Mesendoderm (in vitro differentiated cells): ENCODE results near the gene ZNF219.

Source experiments
- DNase-seq: peaks from one replicate; pipeline ENCODE4 v3.0.0; 2013
- H2AK5ac ChIP-seq: 2 replicates; pipeline ENCODE4 v1.6.1; 2013; ENCODE audit warnings: low read length, inconsistent platforms
- H2BK120ac ChIP-seq: 2 replicates; pipeline ENCODE4 v1.6.1; 2013; ENCODE audit warnings: low read depth, mild to moderate bottlenecking, low read length, moderate library complexity, mixed read lengths
- H2BK15ac ChIP-seq: replicated peaks from 2 replicates; pipeline ENCODE4 v1.6.1; 2013; ENCODE audit warnings: low read depth, mild to moderate bottlenecking, moderate library complexity
- H2BK5ac ChIP-seq: 2 replicates; pipeline ENCODE4 v1.6.1; 2013; ENCODE audit warnings: low read length, inconsistent platforms
- H3K18ac ChIP-seq: 2 replicates; pipeline ENCODE4 v1.6.1; 2013; ENCODE audit warnings: mild to moderate bottlenecking, low read length, mixed read lengths
- H3K23ac ChIP-seq: one replicate; pipeline ENCODE4 v1.6.1; 2013; ENCODE audit warnings: low read length
- H3K27ac ChIP-seq: 2 replicates; pipeline ENCODE4 v1.5.1; 2013; ENCODE audit warnings: low read depth, mild to moderate bottlenecking, inconsistent platforms, low read length, moderate library complexity
- H3K27me3 ChIP-seq: 2 replicates; pipeline ENCODE4 v1.6.1; 2013; ENCODE audit warnings: low read length, control low read depth, mild to moderate bottlenecking, inconsistent platforms; ENCODE audit not compliant: insufficient read depth, poor library complexity
- H3K36me3 ChIP-seq: 2 replicates; pipeline ENCODE4 v1.6.1; 2013; ENCODE audit warnings: low read length, inconsistent platforms; ENCODE audit not compliant: control insufficient read depth, insufficient read depth
- H3K4ac ChIP-seq: one replicate; pipeline ENCODE4 v1.6.1; 2013; ENCODE audit warnings: low read depth, mild to moderate bottlenecking, low read length, moderate library complexity
- H3K4me1 ChIP-seq: 2 replicates; pipeline ENCODE4 v1.6.1; 2013; ENCODE audit warnings: low read depth, low read length, inconsistent platforms; ENCODE audit not compliant: control insufficient read depth
- H3K4me2 ChIP-seq: 2 replicates; pipeline ENCODE4 v1.6.1; 2013; ENCODE audit warnings: low read length
- H3K4me3 ChIP-seq: 2 replicates; pipeline ENCODE4 v1.5.1; 2013; ENCODE audit warnings: mild to moderate bottlenecking, low read length
- H3K56ac ChIP-seq: one replicate; pipeline ENCODE4 v1.6.1; 2013; ENCODE audit warnings: low read length
- H3K79me1 ChIP-seq: 2 replicates; pipeline ENCODE4 v1.6.1; 2013; ENCODE audit warnings: low read length, inconsistent platforms
- H3K79me2 ChIP-seq: 2 replicates; pipeline ENCODE4 v1.6.1; 2013; ENCODE audit warnings: mild to moderate bottlenecking, low read length; ENCODE audit not compliant: control insufficient read depth, insufficient read depth
- H3K9ac ChIP-seq: 2 replicates; pipeline ENCODE4 v1.6.1; 2013; ENCODE audit warnings: low read length, inconsistent platforms
- H4K5ac ChIP-seq: one replicate; pipeline ENCODE4 v1.6.1; 2013; ENCODE audit warnings: low read length
- H4K8ac ChIP-seq: one replicate; pipeline ENCODE4 v1.6.1; 2013; ENCODE audit warnings: low read depth, mild to moderate bottlenecking, control low read depth, low read length, moderate library complexity
- WGBS: extraction: QIAGEN DNeasy Blood & Tissue Kit; methylation state at CpG from one replicate; pipeline ENCODE4 v1.1.7; 2013; ENCODE audit warnings: low lambda C conversion rate, missing lambda C conversion rate; ENCODE audit not compliant: insufficient coverage; ENCODE audit errors: extremely low coverage; 5-methylcytosine and 5-hydroxymethylcytosine counted together

Gene ZNF219

GRCh38 chr14:21054123-21054767 is 44.2 kb downstream of the ZNF219 start:
- Histone ChIP-seq H3K4me1 (no peaks in the 10 kb centered on the region), H3K18ac (no peak overlapping the region), H2BK15ac (no peak overlapping the region), H3K4me3 (no peak overlapping the region), H3K4ac (no peak overlapping the region), H3K56ac (no peak overlapping the region), H3K4me2 (no peak overlapping the region), H2AK5ac (no peak overlapping the region), H3K27ac (no peak overlapping the region), H3K9ac (no peak overlapping the region), H3K23ac (no peak overlapping the region), H2BK5ac (no peak overlapping the region), H4K5ac (no peak overlapping the region), H4K8ac (no peak overlapping the region), H3K79me1 (no peaks in the 10 kb centered on the region), H3K27me3 (no peaks in the 10 kb centered on the region), H2BK120ac (no peak overlapping the region), H3K79me2 (no peaks in the 10 kb centered on the region), H3K36me3 (no peaks in the 10 kb centered on the region)
- no CpG with 5 or more reads among the region's 3 CpGs for WGBS
- DNase-seq: peak; percentile 27

DNA sequence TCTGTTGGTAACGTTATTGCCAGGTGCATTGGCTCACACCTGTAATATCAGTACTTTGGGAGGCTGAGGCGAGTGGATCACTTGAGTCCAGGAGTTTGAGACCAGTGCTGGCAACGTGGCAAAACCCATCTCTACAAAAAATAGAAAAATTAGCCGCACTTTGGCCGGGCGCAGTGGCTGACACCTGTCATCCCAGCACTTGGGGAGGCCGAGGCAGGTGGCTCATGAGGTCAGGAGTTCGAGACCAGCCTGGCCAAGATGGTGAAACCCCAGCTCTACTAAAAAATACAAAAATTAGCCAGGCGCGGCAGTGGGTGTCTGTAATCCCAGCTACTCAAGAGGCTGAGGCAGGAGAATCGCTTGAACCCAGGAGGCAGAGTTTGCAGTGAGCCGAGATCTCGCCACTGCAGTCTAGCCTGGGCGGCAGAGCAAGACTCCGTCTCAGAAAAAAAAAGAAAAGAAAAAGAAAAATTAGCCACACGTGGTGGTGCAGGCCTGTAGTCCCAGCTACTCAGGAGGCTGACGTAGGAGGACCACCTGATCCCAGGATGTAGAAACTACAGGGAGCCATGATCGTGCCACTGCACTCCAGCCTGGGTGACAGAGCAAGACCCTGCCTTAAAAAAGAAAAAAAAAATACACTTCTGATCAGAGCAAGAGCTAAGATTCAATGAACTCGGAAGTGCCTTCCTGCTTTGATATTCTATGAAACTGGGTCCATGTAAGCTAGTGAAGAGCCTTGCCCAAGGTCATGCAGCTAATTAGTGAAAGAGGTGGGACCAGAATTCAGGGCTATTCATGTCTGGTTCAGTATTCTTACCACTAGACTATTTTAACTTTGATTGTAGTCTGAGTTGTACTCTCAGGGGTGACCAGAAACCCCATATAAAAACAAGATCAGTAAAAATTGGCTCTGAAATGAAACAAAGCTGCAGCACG is 45.0 kb downstream of the ZNF219 start:
- Histone ChIP-seq H3K79me2 (no peaks in the 10 kb centered on the region), H3K18ac (no peak overlapping the region), H3K27ac (no peak overlapping the region), H3K56ac (no peak overlapping the region), H3K4me2 (no peak overlapping the region), H2AK5ac (no peak overlapping the region), H3K36me3 (no peaks in the 10 kb centered on the region), H3K9ac (no peak overlapping the region), H4K8ac (no peak overlapping the region), H3K4me3 (no peak overlapping the region), H3K4me1 (no peaks in the 10 kb centered on the region), H2BK120ac (no peak overlapping the region), H3K79me1 (no peaks in the 10 kb centered on the region), H3K4ac (no peak overlapping the region), H4K5ac (no peak overlapping the region), H2BK5ac (no peak overlapping the region), H3K27me3 (no peaks in the 10 kb centered on the region), H2BK15ac (no peak overlapping the region), H3K23ac (no peak overlapping the region)
- no peak for DNase-seq
- WGBS: no CpG with 5 or more reads among the region's 20 CpGs

DNA sequence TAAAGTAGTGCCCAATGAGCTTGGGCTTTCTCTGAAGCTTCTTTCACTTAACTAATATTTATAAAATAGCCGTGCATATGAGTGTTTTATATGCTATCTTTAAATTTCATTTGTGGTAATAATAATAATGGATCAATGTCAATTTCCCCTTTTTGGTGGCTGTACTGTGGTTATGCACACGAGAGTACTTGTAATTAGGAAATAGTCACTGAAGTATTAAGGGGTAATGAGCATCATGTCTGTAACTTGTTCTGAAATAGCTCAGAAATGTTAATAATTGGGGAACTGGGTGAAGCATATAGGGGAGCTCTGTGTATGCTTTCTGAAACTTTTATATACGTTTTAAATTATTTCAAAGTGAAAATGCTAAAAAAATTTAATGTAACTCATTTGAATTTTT is 47.9 kb downstream of the ZNF219 start:
- H3K79me1 ChIP-seq: no peaks in the 10 kb centered on the region
- DNase-seq: no peak
- no CpG with 5 or more reads among the region's 3 CpGs for WGBS

DNA sequence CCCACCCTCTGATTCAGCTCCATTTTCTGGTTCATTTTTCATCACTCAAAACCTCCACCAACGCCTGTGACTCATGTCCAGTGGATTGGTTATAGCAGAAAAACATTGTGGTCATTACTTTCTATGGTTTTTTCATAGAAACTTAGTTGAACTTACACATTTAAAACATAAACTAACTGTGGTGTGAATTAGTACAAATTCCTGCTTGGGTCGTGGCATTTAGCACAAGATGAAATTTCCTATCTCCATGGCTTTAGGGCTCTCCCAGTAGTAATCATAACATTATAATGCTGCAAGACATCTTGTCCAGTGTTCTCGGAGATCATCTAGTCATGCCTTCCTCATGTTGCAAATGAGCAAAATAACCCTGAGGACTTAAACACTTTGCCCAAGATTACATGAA is 49.2 kb downstream of the ZNF219 start:
- H3K27me3 ChIP-seq: no peaks in the 10 kb centered on the region
- H4K5ac ChIP-seq: no peak overlapping the region
- no peak overlapping the region for H3K23ac ChIP-seq
- H3K4me1 ChIP-seq: no peaks in the 10 kb centered on the region
- no peak overlapping the region for H3K18ac ChIP-seq
- no peak overlapping the region for H3K27ac ChIP-seq
- no peaks in the 10 kb centered on the region for H3K79me2 ChIP-seq
- no peak overlapping the region for H3K4me2 ChIP-seq
- no peak overlapping the region for H2BK120ac ChIP-seq
- H4K8ac ChIP-seq: no peak overlapping the region
- H3K56ac ChIP-seq: no peak overlapping the region
- no peak overlapping the region for H3K9ac ChIP-seq
- no peak overlapping the region for H3K4me3 ChIP-seq
- H2BK5ac ChIP-seq: no peak overlapping the region
- no peak for DNase-seq
- H3K79me1 ChIP-seq: no peaks in the 10 kb centered on the region
- H2BK15ac ChIP-seq: no peak overlapping the region
- H2AK5ac ChIP-seq: no peak overlapping the region
- no peaks in the 10 kb centered on the region for H3K36me3 ChIP-seq
- no CpG with 5 or more reads among the region's 3 CpGs for WGBS
- H3K4ac ChIP-seq: no peak overlapping the region

More for the DNA sequence above, 47.9 kb downstream of the ZNF219 start:
- no peak overlapping the region for H2BK15ac ChIP-seq
- no peak overlapping the region for H3K4me2 ChIP-seq
- H3K79me2 ChIP-seq: no peaks in the 10 kb centered on the region
- H3K27me3 ChIP-seq: no peaks in the 10 kb centered on the region
- no peak overlapping the region for H3K4ac ChIP-seq
- no peak overlapping the region for H3K18ac ChIP-seq
- no peak overlapping the region for H3K56ac ChIP-seq
- H3K9ac ChIP-seq: no peak overlapping the region
- no peak overlapping the region for H3K4me3 ChIP-seq
- H3K23ac ChIP-seq: no peak overlapping the region
- no peak overlapping the region for H3K27ac ChIP-seq
- no peak overlapping the region for H2AK5ac ChIP-seq
- H4K8ac ChIP-seq: no peak overlapping the region
- H3K36me3 ChIP-seq: no peaks in the 10 kb centered on the region
- H2BK120ac ChIP-seq: no peak overlapping the region
- no peaks in the 10 kb centered on the region for H3K4me1 ChIP-seq
- H2BK5ac ChIP-seq: no peak overlapping the region
- no peak overlapping the region for H4K5ac ChIP-seq

GRCh38 chr14:21048638-21049037 is 49.8 kb downstream of the ZNF219 start:
- H3K4me1 ChIP-seq: no peaks in the 10 kb centered on the region
- no peaks in the 10 kb centered on the region for H3K79me2 ChIP-seq
- H4K5ac ChIP-seq: no peak overlapping the region
- no peak for DNase-seq
- no peak overlapping the region for H4K8ac ChIP-seq
- no peak overlapping the region for H3K18ac ChIP-seq
- H2BK120ac ChIP-seq: no peak overlapping the region
- H3K36me3 ChIP-seq: no peaks in the 10 kb centered on the region
- WGBS: no CpG with 5 or more reads among the region's 2 CpGs
- H2BK5ac ChIP-seq: no peak overlapping the region
- H3K4me2 ChIP-seq: no peak overlapping the region
- H2AK5ac ChIP-seq: no peak overlapping the region
- no peaks in the 10 kb centered on the region for H3K79me1 ChIP-seq
- no peak overlapping the region for H3K56ac ChIP-seq
- H3K23ac ChIP-seq: no peak overlapping the region
- no peak overlapping the region for H3K4me3 ChIP-seq
- no peak overlapping the region for H2BK15ac ChIP-seq
- no peak overlapping the region for H3K4ac ChIP-seq
- no peak overlapping the region for H3K27ac ChIP-seq
- no peaks in the 10 kb centered on the region for H3K27me3 ChIP-seq
- no peak overlapping the region for H3K9ac ChIP-seq
